Activated CD4-positive, CD25-positive, alpha-beta regulatory T cell treated with anti-CD3 and anti-CD28 coated beads, Interleukin-2, amount 50 U/mL, for 24 hours (primary cell): ENCODE data around the gene DDX41.
"Not testable (repeated sequence)": the region's sequence is repeated elsewhere in the genome, so short reads cannot be mapped to it uniquely, and the experiment has no call there.

Experiments used
- ATAC-seq, 2 donors: fragments of 150-1000 bp; cut with Tn5 transposase; one replicate each; pipeline ENCODE4 v1.10.0; 2021; ENCODE audit warnings: mild to moderate bottlenecking in 1 of 2, moderate library complexity in 1 of 2

The DDX41 gene

GRCh38 chr5:177537389-177538361, 20.9 kb upstream of the DDX41 start:
- no peak for ATAC-seq

GRCh38 chr5:177536386-177536785, 19.6 kb upstream of the DDX41 start:
- no peak for ATAC-seq

- ATAC-seq, result no peak
Observed at GRCh38 chr5:177535125-177535524, 18.4 kb upstream of the DDX41 start.

- ATAC-seq, result not testable (repeated sequence)
Observed at GRCh38 chr5:177534433-177534832, 17.7 kb upstream of the DDX41 start.

- no peak for ATAC-seq
Observed at GRCh38 chr5:177531209-177531940, 14.6 kb upstream of the DDX41 start.

- ATAC-seq, result no peak
Observed at GRCh38 chr5:177530638-177531037, 13.9 kb upstream of the DDX41 start.

- no peak for ATAC-seq
Observed at GRCh38 chr5:177529247-177530203, 12.8 kb upstream of the DDX41 start.

GRCh38 chr5:177528631-177529030, 11.9 kb upstream of the DDX41 start:
- no peak for ATAC-seq

GRCh38 chr5:177527595-177527994, 10.8 kb upstream of the DDX41 start:
- no peak for ATAC-seq

GRCh38 chr5:177526791-177527190, 10.0 kb upstream of the DDX41 start:
- ATAC-seq, result no peak

GRCh38 chr5:177526191-177526590, 9.4 kb upstream of the DDX41 start:
- ATAC-seq, result no peak

- no peak for ATAC-seq
Observed at GRCh38 chr5:177524941-177525655, 8.3 kb upstream of the DDX41 start.

- ATAC-seq, result no peak
Observed at GRCh38 chr5:177524539-177524900, 7.8 kb upstream of the DDX41 start.

GRCh38 chr5:177523711-177524538, 7.2 kb upstream of the DDX41 start:
- ATAC-seq, result no peak

GRCh38 chr5:177520916-177521513, 4.3 kb upstream of the DDX41 start:
- ATAC-seq, result no peak

GRCh38 chr5:177520271-177520670, 3.5 kb upstream of the DDX41 start:
- ATAC-seq, result no peak

GRCh38 chr5:177519463-177520235, 2.9 kb upstream of the DDX41 start:
- no peak for ATAC-seq

- no peak for ATAC-seq
Observed at GRCh38 chr5:177515580-177515979, 1.2 kb downstream of the DDX41 start.

GRCh38 chr5:177514541-177514940, 2.2 kb downstream of the DDX41 start:
- no peak for ATAC-seq

GRCh38 chr5:177513500-177513899, 3.3 kb downstream of the DDX41 start:
- no peak for ATAC-seq
